Pancreas (tissue), 10 donors: ENCODE results near the gene GEMIN5. TPM values are rescaled to one million over a fixed set of nuclear protein-coding genes. Genes with fewer than 3 reads are reported as not detected.

ENCODE experiments used
- ATAC-seq, 4 donors: fragments of 200-7000 bp; cut with Tn5 transposase; one replicate each; pipeline versions ENCODE4 v1.8.0 to v1.9.1; 2020; ENCODE audit warnings: mild to moderate bottlenecking in 4 of 4, moderate library complexity in 4 of 4
- DNase-seq, 6 donors: peaks; one replicate each; pipeline ENCODE4 v3.0.0-alpha.2; 2020
- FAIRE-seq: peaks from 2 replicates; lab custom pipeline; 2012; peaks lifted over from hg19 to GRCh38; lab: Jason Lieb, UNC
- H3K27ac ChIP-seq, 4 donors: fragments of 200-600 bp; sonication (generic); 1 replicate in 3 of 4; 2 replicates in 1 of 4; pipeline versions ENCODE4 v1.5.0 to v1.8.0; 2020
- H3K27me3 ChIP-seq, 4 donors: fragments of 200-600 bp; one replicate each; pipeline ENCODE4 v1.8.0; 2021
- H3K36me3 ChIP-seq, 3 donors: fragments of 200-600 bp; sonication (generic) in 1 of 3; one replicate each; pipeline versions ENCODE4 v1.5.0 to v1.8.0; 2020 to 2021
- H3K4me1 ChIP-seq, 3 donors: fragments of 200-600 bp; one replicate each; pipeline ENCODE4 v1.8.0; 2021
- H3K4me3 ChIP-seq, 4 donors: fragments of 200-600 bp; sonication (generic) in 2 of 4; one replicate each; pipeline versions ENCODE4 v1.5.0 to v1.8.0; 2020 to 2021
- H3K9me3 ChIP-seq, 4 donors: fragments of 200-600 bp; one replicate each; pipeline ENCODE4 v1.8.0; 2021
- WGBS, 2 donors: extraction: QIAGEN DNeasy Blood & Tissue Kit; methylation state at CpG; one replicate each; pipeline ENCODE4 v1.1.7; 2013; 5-methylcytosine and 5-hydroxymethylcytosine counted together
- intact Hi-C, 3 donors: fragments of 100-400 bp; cut with DNase I; formaldehyde crosslinking; loops; one replicate each; pipeline versions ENCODE4 v1.11.1 to v1.14.2; 2022
- polyA plus RNA-seq, 2 donors: library from polyadenylated mRNA; stranded (reverse); fragments of 200-250 nt; gene quantifications; one replicate each; pipeline ENCODE4 v1.2.3, GENCODE V29; 2013
- total RNA-seq, 6 donors: library from RNA; stranded (reverse); fragmentation: NEBNext Ultra II Directional in 4 of 6; extraction: Animal tissue kit (Norgen Biotek cat#: 25700) in 4 of 6; gene quantifications; one replicate each; pipeline versions ENCODE4 v1.2.1 to v1.2.4, GENCODE V29; 2021 to 2023
- TF ChIP-seq, protein P1 (sequence below), 4 donors: fragments of 200-600 bp; sonication (generic) in 3 of 4; IDR thresholded peaks; one replicate each; pipeline versions ENCODE4 v1.5.0 to v1.8.0; 2021; ENCODE audit warnings: antibody characterized with exemption in 4 of 4
- donor health status: healthy with polysubstance abuse.
- donor health status: DM: no; HTN: no; CAD: no; lungs with moderate emphysema.
- donor health status: DM: no; HTN: no; CAD: no.
- donor health status: control.
- donor health status: control.
- donor health status: Bipolar disorder and iron deficiency.
- donor health status: DM: yes; HTN: yes; CAD: no.
- donor health status: DM: no; HTN: no; CAD: no.
- donor health status: DM: no; HTN: no; CAD: no.
- donor health status: DM: yes; HTN: yes; CAD: no.

GEMIN5 gene
- total and polyA plus RNA-seq, 8 donors: 1.7 to 7.3 (median 6.1) TPM

DNA sequence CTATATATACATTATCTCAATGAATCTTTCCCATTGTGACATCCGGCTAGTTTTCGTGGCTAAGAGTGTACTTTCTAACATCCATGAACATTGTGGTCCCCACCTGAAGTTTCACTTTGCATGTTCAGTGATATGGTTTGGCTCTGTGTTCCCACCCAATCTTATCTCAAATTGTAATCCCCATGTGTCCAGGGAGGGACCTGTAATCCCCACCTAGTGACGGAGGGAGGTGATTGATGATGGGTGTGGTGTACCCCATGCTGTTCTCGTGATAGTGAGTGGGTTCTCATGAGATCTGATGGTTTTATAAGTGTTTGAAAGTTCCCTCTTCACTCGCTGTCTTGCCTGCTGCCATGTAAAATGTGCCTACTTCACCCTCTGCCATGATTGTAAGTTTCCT is 30.9 kb upstream of the GEMIN5 start:
- Histone ChIP-seq H3K9me3 (no peaks in the 10 kb centered on the region), H3K36me3 (peaks cover 0 to 19% (median 6%) of the 10 kb centered on the region in 3 donors), H3K27ac (no peak overlapping the region), H3K4me3 (no peak overlapping the region), H3K27me3 (no peaks in the 10 kb centered on the region), H3K4me1 (no peaks in the 10 kb centered on the region)
- DNase-seq (no peak), FAIRE-seq (no peak), ATAC-seq (no peak)
- TF ChIP-seq, protein P1, sequence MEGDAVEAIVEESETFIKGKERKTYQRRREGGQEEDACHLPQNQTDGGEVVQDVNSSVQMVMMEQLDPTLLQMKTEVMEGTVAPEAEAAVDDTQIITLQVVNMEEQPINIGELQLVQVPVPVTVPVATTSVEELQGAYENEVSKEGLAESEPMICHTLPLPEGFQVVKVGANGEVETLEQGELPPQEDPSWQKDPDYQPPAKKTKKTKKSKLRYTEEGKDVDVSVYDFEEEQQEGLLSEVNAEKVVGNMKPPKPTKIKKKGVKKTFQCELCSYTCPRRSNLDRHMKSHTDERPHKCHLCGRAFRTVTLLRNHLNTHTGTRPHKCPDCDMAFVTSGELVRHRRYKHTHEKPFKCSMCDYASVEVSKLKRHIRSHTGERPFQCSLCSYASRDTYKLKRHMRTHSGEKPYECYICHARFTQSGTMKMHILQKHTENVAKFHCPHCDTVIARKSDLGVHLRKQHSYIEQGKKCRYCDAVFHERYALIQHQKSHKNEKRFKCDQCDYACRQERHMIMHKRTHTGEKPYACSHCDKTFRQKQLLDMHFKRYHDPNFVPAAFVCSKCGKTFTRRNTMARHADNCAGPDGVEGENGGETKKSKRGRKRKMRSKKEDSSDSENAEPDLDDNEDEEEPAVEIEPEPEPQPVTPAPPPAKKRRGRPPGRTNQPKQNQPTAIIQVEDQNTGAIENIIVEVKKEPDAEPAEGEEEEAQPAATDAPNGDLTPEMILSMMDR (IDR thresholded peaks at IDR 0.05): no peak
- intact Hi-C loops: no loop called here
- 92 to 95% methylated on average over 5 of the region's 5 CpGs for WGBS, 2 donors

DNA sequence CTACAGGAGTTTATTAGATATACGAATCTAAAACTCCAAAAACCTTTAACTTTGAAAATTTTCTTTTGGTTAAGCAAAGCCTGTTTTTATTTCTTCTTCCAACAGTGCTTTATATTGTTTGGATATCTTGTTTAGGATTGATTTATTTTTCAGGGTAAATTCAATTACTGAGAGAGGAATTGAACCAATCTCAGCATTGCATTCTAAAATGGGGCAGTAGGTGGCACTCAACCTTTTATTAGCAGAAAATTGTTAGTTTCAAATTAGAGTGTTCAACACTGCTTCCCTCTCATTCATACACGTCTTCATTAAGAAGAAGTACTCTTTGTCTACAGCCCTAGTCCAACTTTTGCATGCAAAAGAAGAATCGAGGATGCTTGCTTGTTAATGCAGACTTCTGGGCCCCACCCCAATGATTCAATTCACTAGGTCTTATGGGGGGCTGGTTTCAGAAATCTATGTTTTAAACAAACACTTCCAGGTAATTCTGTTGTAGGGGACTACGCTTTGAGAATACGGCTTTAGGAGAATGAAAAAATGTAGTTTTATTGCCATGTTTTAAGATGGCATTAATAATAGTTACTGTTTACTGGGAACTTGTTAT is 29.5 kb upstream of the GEMIN5 start:
- no peak for DNase-seq
- TF ChIP-seq, protein P1 (IDR thresholded peaks at IDR 0.05): peak in 2 of 4 donors; percentile 9 to 14
- no peaks in the 10 kb centered on the region for H3K4me1 ChIP-seq
- H3K27me3 ChIP-seq: no peaks in the 10 kb centered on the region
- intact Hi-C loops: no loop called here
- H3K36me3 ChIP-seq: peaks cover 0 to 19% (median 10%) of the 10 kb centered on the region in 3 donors
- 75 to 82% methylated on average over 5 of the region's 5 CpGs for WGBS, 2 donors
- FAIRE-seq: no peak
- no peak overlapping the region for H3K27ac ChIP-seq
- H3K4me3 ChIP-seq: no peak overlapping the region
- H3K9me3 ChIP-seq: no peaks in the 10 kb centered on the region
- ATAC-seq: no peak

DNA sequence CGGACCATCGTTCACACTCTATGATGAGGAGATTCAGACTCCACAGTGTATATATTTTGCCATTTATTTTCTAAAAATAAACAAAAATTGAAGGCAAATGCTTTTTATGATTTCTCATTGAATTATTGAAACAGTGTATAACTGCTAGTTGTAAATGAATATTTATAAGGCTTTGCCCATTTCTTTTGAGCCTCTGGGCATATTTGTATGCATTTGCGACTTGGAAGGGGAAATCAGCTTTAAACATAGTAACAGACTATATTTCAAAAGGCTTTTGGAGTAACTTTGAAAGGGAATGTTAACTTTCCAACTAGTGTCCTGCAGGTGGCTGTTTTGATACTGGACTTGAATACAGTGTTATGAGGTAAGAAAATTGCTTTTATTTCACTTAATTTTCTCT is 28.9 kb upstream of the GEMIN5 start:
- H3K27ac ChIP-seq: no peak overlapping the region
- ATAC-seq (no peak), DNase-seq (no peak), FAIRE-seq (no peak)
- H3K4me3 ChIP-seq: no peak overlapping the region
- WGBS, 2 donors: 91 to 94% methylated on average over 3 of the region's 3 CpGs
- H3K36me3 ChIP-seq: peaks cover 0 to 21% (median 10%) of the 10 kb centered on the region in 3 donors
- intact Hi-C loops: no loop called here
- no peaks in the 10 kb centered on the region for H3K4me1 ChIP-seq
- H3K9me3 ChIP-seq: no peaks in the 10 kb centered on the region
- TF ChIP-seq, protein P1 (IDR thresholded peaks at IDR 0.05): no peak
- H3K27me3 ChIP-seq: no peaks in the 10 kb centered on the region

DNA sequence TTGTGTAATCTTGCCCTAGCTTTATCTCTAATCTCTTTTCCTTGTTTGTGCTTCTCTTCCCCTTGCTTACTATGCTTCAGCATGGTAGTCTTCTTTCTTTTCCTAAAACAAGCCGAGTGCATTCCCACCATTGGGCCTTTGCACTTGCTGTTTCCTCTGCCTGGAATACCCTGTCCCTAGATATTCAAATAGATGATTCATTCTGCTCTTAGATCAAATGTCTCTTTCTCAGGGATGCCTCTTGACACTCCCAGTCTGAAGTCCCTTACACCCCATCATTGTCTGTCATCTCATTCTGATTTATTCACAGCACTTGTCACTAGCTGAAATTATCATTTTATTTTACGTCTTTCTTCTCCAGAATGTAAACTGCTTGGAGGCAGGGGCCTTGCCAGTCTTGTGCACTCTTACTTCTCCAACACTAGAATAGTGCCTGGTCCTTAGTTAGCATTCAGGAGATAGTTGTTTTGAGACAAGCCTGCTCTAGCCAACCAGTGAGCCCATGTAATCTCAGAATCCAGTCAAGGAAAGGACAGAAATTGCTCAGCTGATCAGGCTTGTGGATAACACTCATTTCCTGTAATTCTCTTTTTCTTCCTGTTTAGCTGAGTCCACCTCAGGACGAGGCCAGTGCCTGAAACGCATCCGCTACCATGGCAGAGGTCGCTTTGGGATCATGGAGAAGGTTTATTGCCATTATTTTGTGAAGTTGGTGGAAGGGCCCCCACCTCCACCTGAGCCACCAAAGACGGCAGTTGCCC is 28.2 kb upstream of the GEMIN5 start:
- no peaks in the 10 kb centered on the region for H3K9me3 ChIP-seq
- 91 to 92% methylated on average over 7 of the region's 7 CpGs for WGBS, 2 donors
- ATAC-seq: no peak
- H3K4me3 ChIP-seq: no peak overlapping the region
- H3K27ac ChIP-seq: no peak overlapping the region
- intact Hi-C loops: no loop called here
- no peak for DNase-seq
- FAIRE-seq: no peak
- no peaks in the 10 kb centered on the region for H3K27me3 ChIP-seq
- H3K4me1 ChIP-seq: no peaks in the 10 kb centered on the region
- H3K36me3 ChIP-seq: peaks cover 0 to 27% (median 10%) of the 10 kb centered on the region in 3 donors
- TF ChIP-seq, protein P1 (IDR thresholded peaks at IDR 0.05): no peak

DNA sequence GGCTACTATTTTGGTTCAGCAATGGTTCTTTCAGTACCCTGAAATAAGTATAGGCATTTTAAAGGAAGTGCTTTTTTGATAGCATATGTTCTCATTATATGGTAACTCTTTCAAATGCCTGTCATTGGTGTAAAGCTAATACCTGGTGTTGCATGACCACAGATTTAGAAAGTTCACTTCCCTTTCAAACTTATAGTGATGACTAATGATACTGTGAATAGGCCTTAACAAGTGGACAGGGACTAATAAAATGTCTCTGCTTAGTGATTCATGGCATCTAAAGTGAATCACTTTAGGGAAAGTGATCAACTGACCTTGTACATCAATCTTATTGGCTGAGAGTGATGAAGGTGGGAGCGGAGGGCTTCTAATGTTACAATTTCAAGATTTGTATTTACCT is 24.5 kb upstream of the GEMIN5 start:
- Histone ChIP-seq H3K27me3 (no peaks in the 10 kb centered on the region), H3K4me1 (no peaks in the 10 kb centered on the region), H3K36me3 (peaks cover 3 to 50% (median 18%) of the 10 kb centered on the region in 3 donors), H3K4me3 (no peak overlapping the region), H3K27ac (no peak overlapping the region), H3K9me3 (no peaks in the 10 kb centered on the region)
- FAIRE-seq (no peak), DNase-seq (no peak), ATAC-seq (no peak)
- TF ChIP-seq, protein P1 (IDR thresholded peaks at IDR 0.05): no peak
- intact Hi-C loops: no loop called here
- WGBS, 2 donors: 96 to 97% methylated on average over 1 of the region's 1 CpG
